SK-N-MC (cell line): ENCODE measurements around the gene PPIL1.
"Not testable (repeated sequence)": the region's sequence is repeated elsewhere in the genome, so short reads cannot be mapped to it uniquely, and the experiment has no call there.

Experiments used
- DNase-seq: peaks from one replicate; pipeline ENCODE4 v3.0.0-alpha.2; 2011; ENCODE audit warnings: low read depth, low spot score
- H3K27ac ChIP-seq: fragments of 200-600 bp; sonication (generic); 2 replicates; pipeline ENCODE4 v1.5.1; 2016; ENCODE audit warnings: mixed run types
- H3K36me3 ChIP-seq: fragments of 200-600 bp; sonication (generic); 2 replicates; pipeline ENCODE4 v1.6.1; 2017; ENCODE audit warnings: antibody characterized with exemption, low read length, mixed read lengths; ENCODE audit not compliant: insufficient read depth
- H3K4me3 ChIP-seq: fragments of 200-600 bp; sonication (generic); 2 replicates; pipeline ENCODE4 v1.5.1; 2016
- H3K9ac ChIP-seq: fragments of 200-600 bp; sonication (generic); 2 replicates; pipeline ENCODE4 v1.8.0; 2017; ENCODE audit warnings: mixed run types, mixed read lengths; ENCODE audit not compliant: insufficient read length
- H3K9me3 ChIP-seq: fragments of 200-600 bp; sonication (generic); 2 replicates; pipeline ENCODE4 v1.6.1; 2017; ENCODE audit warnings: low read depth, mild to moderate bottlenecking, antibody characterized with exemption, low read length, moderate library complexity, mixed read lengths
- EZH2 ChIP-seq: fragments of 200-600 bp; sonication (generic); IDR thresholded peaks from one replicate; pipeline ENCODE4 v1.6.1; 2017; ENCODE audit warnings: antibody characterized with exemption
- FOXP2 ChIP-seq: optimal IDR thresholded peaks from 2 replicates; pipeline ENCODE3; 2011; ENCODE audit warnings: mild to moderate bottlenecking, moderate library complexity; ENCODE audit not compliant: insufficient read depth; ENCODE audit errors: extremely low read length, control extremely low read depth
- POLR2AphosphoS5 ChIP-seq: IDR thresholded peaks from 2 replicates; pipeline ENCODE4 v1.6.1; 2012; ENCODE audit warnings: mild to moderate bottlenecking, low read depth, low read length, borderline replicate concordance

The PPIL1 gene

GRCh38 chr6:36821581-36822335, 52.8 kb downstream of the PPIL1 start:
- Histone ChIP-seq H3K36me3 (no peaks in the 10 kb centered on the region), H3K9me3 (no peaks in the 10 kb centered on the region), H3K4me3 (no peak overlapping the region), H3K9ac (no peak overlapping the region), H3K27ac (no peak overlapping the region)
- TF ChIP-seq POLR2AphosphoS5 (no peak), EZH2 (no peak), FOXP2 (no peak)
- DNase-seq = no peak

- no peak overlapping the region for H3K4me3 ChIP-seq
- no peak overlapping the region for H3K27ac ChIP-seq
- H3K36me3 ChIP-seq = no peaks in the 10 kb centered on the region
- no peak overlapping the region for H3K9ac ChIP-seq
- H3K9me3 ChIP-seq = no peaks in the 10 kb centered on the region
- DNase-seq = no peak
- TF ChIP-seq POLR2AphosphoS5 (no peak), EZH2 (no peak), FOXP2 (no peak)
Observed at GRCh38 chr6:36820700-36821580, 53.7 kb downstream of the PPIL1 start.

GRCh38 chr6:36818756-36819155, 55.8 kb downstream of the PPIL1 start:
- H3K4me3 ChIP-seq = no peak overlapping the region
- H3K27ac ChIP-seq = no peak overlapping the region
- TF ChIP-seq FOXP2 (no peak), POLR2AphosphoS5 (no peak), EZH2 (no peak)
- no peaks in the 10 kb centered on the region for H3K36me3 ChIP-seq
- no peak for DNase-seq
- no peak overlapping the region for H3K9ac ChIP-seq
- H3K9me3 ChIP-seq = no peaks in the 10 kb centered on the region

GRCh38 chr6:36817847-36818246, 56.8 kb downstream of the PPIL1 start:
- H3K9me3 ChIP-seq = no peaks in the 10 kb centered on the region
- no peak overlapping the region for H3K9ac ChIP-seq
- TF ChIP-seq POLR2AphosphoS5 (no peak), EZH2 (no peak), FOXP2 (no peak)
- no peak overlapping the region for H3K4me3 ChIP-seq
- H3K27ac ChIP-seq = no peak overlapping the region
- no peaks in the 10 kb centered on the region for H3K36me3 ChIP-seq
- no peak for DNase-seq

GRCh38 chr6:36817176-36817817, 57.3 kb downstream of the PPIL1 start:
- H3K27ac ChIP-seq = no peak overlapping the region
- TF ChIP-seq EZH2 (no peak), POLR2AphosphoS5 (no peak)
- DNase-seq = no peak
- H3K9me3 ChIP-seq = no peaks in the 10 kb centered on the region
- H3K4me3 ChIP-seq = no peak overlapping the region
- no peaks in the 10 kb centered on the region for H3K36me3 ChIP-seq
- no peak overlapping the region for H3K9ac ChIP-seq

GRCh38 chr6:36815962-36816735, 58.5 kb downstream of the PPIL1 start:
- no peaks in the 10 kb centered on the region for H3K9me3 ChIP-seq
- H3K4me3 ChIP-seq = no peak overlapping the region
- H3K9ac ChIP-seq = no peak overlapping the region
- TF ChIP-seq FOXP2 (no peak), POLR2AphosphoS5 (no peak), EZH2 (no peak)
- DNase-seq = no peak
- no peaks in the 10 kb centered on the region for H3K36me3 ChIP-seq
- H3K27ac ChIP-seq = no peak overlapping the region

GRCh38 chr6:36814249-36814648, 60.4 kb downstream of the PPIL1 start:
- TF ChIP-seq POLR2AphosphoS5 = no peak
- TF ChIP-seq EZH2 = no peak
- TF ChIP-seq FOXP2 = no peak
- no peak overlapping the region for H3K4me3 ChIP-seq
- H3K36me3 ChIP-seq = no peaks in the 10 kb centered on the region
- no peak overlapping the region for H3K9ac ChIP-seq
- H3K9me3 ChIP-seq = no peaks in the 10 kb centered on the region
- no peak for DNase-seq
- H3K27ac ChIP-seq = no peak overlapping the region

GRCh38 chr6:36813526-36813925, 61.1 kb downstream of the PPIL1 start:
- no peaks in the 10 kb centered on the region for H3K36me3 ChIP-seq
- H3K4me3 ChIP-seq = no peak overlapping the region
- no peaks in the 10 kb centered on the region for H3K9me3 ChIP-seq
- H3K9ac ChIP-seq = no peak overlapping the region
- H3K27ac ChIP-seq = no peak overlapping the region
- TF ChIP-seq EZH2 (no peak), POLR2AphosphoS5 (no peak), FOXP2 (no peak)
- no peak for DNase-seq

- H3K36me3 ChIP-seq, H3K4me3 ChIP-seq, H3K27ac ChIP-seq, DNase-seq, H3K9ac ChIP-seq, H3K9me3 ChIP-seq: not testable (repeated sequence)
Observed at GRCh38 chr6:36813047-36813446, 61.6 kb downstream of the PPIL1 start.
